ENCODE results near the gene GYPB. TPM values are rescaled to one million over a fixed set of nuclear protein-coding genes. Genes with fewer than 3 reads are reported as not detected.
"Not testable (repeated sequence)": the region's sequence is repeated elsewhere in the genome, so short reads cannot be mapped to it uniquely, and the experiment has no call there.

Gene GYPB
- total RNA-seq (not detected in 2 replicates), polyA plus RNA-seq (not detected in 2 replicates)

- DNase-seq (ENCODE audit: low spot score); H3K9me2 ChIP-seq (replicated peaks; ENCODE audit: insufficient read depth); H2AFZ ChIP-seq; H3K27me3 ChIP-seq; H3K36me3 ChIP-seq (replicated peaks; ENCODE audit: insufficient read depth, low read depth); H3K79me2 ChIP-seq; H3K4me2 ChIP-seq; H3K9me3 ChIP-seq (ENCODE audit: low read depth); H3K4me3 ChIP-seq; H3K4me1 ChIP-seq (ENCODE audit: insufficient read depth); H3K27ac ChIP-seq; H4K20me1 ChIP-seq (ENCODE audit: insufficient read depth, poor library complexity, severe bottlenecking): not testable (repeated sequence)
- 87% methylated on average over 3 of the region's 3 CpGs for WGBS (ENCODE audit: low lambda C conversion rate, missing lambda C conversion rate)
Measured at GRCh38 chr4:144019277-144019676, at the start of gene GYPB. Gene GYPB (minus strand): TSS chr4:144019380. CDS start chr4:144019287, 93 bp downstream.

- H4K20me1 ChIP-seq (ENCODE audit: insufficient read depth, poor library complexity, severe bottlenecking); H3K4me1 ChIP-seq (ENCODE audit: insufficient read depth); H3K27ac ChIP-seq; H3K9me2 ChIP-seq (replicated peaks; ENCODE audit: insufficient read depth); H3K4me2 ChIP-seq; H3K27me3 ChIP-seq; H3K9me3 ChIP-seq (ENCODE audit: low read depth); H2AFZ ChIP-seq; DNase-seq (ENCODE audit: low spot score); H3K36me3 ChIP-seq (replicated peaks; ENCODE audit: insufficient read depth, low read depth); H3K79me2 ChIP-seq; H3K4me3 ChIP-seq: not testable (repeated sequence)
Measured at GRCh38 chr4:144061556-144061955, 42.4 kb upstream of the GYPB start.

- not testable (repeated sequence) for H2AFZ ChIP-seq; H3K9me2 ChIP-seq (replicated peaks; ENCODE audit: insufficient read depth); H3K27ac ChIP-seq; H3K36me3 ChIP-seq (replicated peaks; ENCODE audit: insufficient read depth, low read depth); H4K20me1 ChIP-seq (ENCODE audit: insufficient read depth, poor library complexity, severe bottlenecking); DNase-seq (ENCODE audit: low spot score); H3K79me2 ChIP-seq; H3K9me3 ChIP-seq (ENCODE audit: low read depth); H3K4me1 ChIP-seq (ENCODE audit: insufficient read depth); H3K27me3 ChIP-seq; H3K4me2 ChIP-seq; H3K4me3 ChIP-seq
- WGBS (ENCODE audit: low lambda C conversion rate, missing lambda C conversion rate), result 83% methylated on average over 3 of the region's 3 CpGs
Measured at GRCh38 chr4:144060234-144060859, 41.2 kb upstream of the GYPB start.

GRCh38 chr4:144056800-144057199 is 37.6 kb upstream of the GYPB start:
- Histone ChIP-seq H3K4me1 (ENCODE audit: insufficient read depth) (no peaks in the 10 kb centered on the region), H3K4me3 (no peak overlapping the region), H3K4me2 (no peak overlapping the region), H3K27me3 (no peaks in the 10 kb centered on the region), H3K9me2 (replicated peaks; ENCODE audit: insufficient read depth) (no peaks in the 10 kb centered on the region), H3K9me3 (ENCODE audit: low read depth) (no peaks in the 10 kb centered on the region), H3K79me2 (no peaks in the 10 kb centered on the region), H3K27ac (no peak overlapping the region), H4K20me1 (ENCODE audit: insufficient read depth, poor library complexity, severe bottlenecking) (no peaks in the 10 kb centered on the region), H2AFZ (no peak overlapping the region), H3K36me3 (replicated peaks; ENCODE audit: insufficient read depth, low read depth) (no peaks in the 10 kb centered on the region)
- 93% methylated on average over 4 of the region's 4 CpGs for WGBS (ENCODE audit: low lambda C conversion rate, missing lambda C conversion rate)
- DNase-seq (ENCODE audit: low spot score), result no peak
- TF ChIP-seq EZH2phosphoT487 (IDR thresholded peaks at IDR 0.05; ENCODE audit: low read depth, severe bottlenecking, unreplicated experiment) (no peak), EZH2 (IDR thresholded peaks at IDR 0.05; ENCODE audit: borderline replicate concordance) (no peak), CTCF (IDR thresholded peaks at IDR 0.05; ENCODE audit: poor library complexity) (no peak)

GRCh38 chr4:144055336-144055735 is 36.2 kb upstream of the GYPB start:
- DNase-seq (ENCODE audit: low spot score); H4K20me1 ChIP-seq (ENCODE audit: insufficient read depth, poor library complexity, severe bottlenecking); H3K9me3 ChIP-seq (ENCODE audit: low read depth); H3K4me2 ChIP-seq; H2AFZ ChIP-seq; H3K36me3 ChIP-seq (replicated peaks; ENCODE audit: insufficient read depth, low read depth); H3K79me2 ChIP-seq; H3K4me3 ChIP-seq; H3K27ac ChIP-seq; H3K9me2 ChIP-seq (replicated peaks; ENCODE audit: insufficient read depth); H3K4me1 ChIP-seq (ENCODE audit: insufficient read depth); H3K27me3 ChIP-seq: not testable (repeated sequence)
- WGBS (ENCODE audit: low lambda C conversion rate, missing lambda C conversion rate), result 86% methylated on average over 3 of the region's 3 CpGs

- not testable (repeated sequence) for H4K20me1 ChIP-seq (ENCODE audit: insufficient read depth, poor library complexity, severe bottlenecking); H3K79me2 ChIP-seq; DNase-seq (ENCODE audit: low spot score); H3K27ac ChIP-seq; H3K27me3 ChIP-seq; H2AFZ ChIP-seq; H3K4me2 ChIP-seq; H3K4me1 ChIP-seq (ENCODE audit: insufficient read depth); H3K9me2 ChIP-seq (replicated peaks; ENCODE audit: insufficient read depth); H3K36me3 ChIP-seq (replicated peaks; ENCODE audit: insufficient read depth, low read depth); H3K4me3 ChIP-seq; H3K9me3 ChIP-seq (ENCODE audit: low read depth)
- 94% methylated on average over 1 of the region's 1 CpG for WGBS (ENCODE audit: low lambda C conversion rate, missing lambda C conversion rate)
Measured at GRCh38 chr4:144051494-144051893, 32.3 kb upstream of the GYPB start.

- DNase-seq (ENCODE audit: low spot score); H3K4me2 ChIP-seq; H3K79me2 ChIP-seq; H3K9me3 ChIP-seq (ENCODE audit: low read depth); H3K36me3 ChIP-seq (replicated peaks; ENCODE audit: insufficient read depth, low read depth); H3K27me3 ChIP-seq; H3K9me2 ChIP-seq (replicated peaks; ENCODE audit: insufficient read depth); H3K4me1 ChIP-seq (ENCODE audit: insufficient read depth); H3K4me3 ChIP-seq; H4K20me1 ChIP-seq (ENCODE audit: insufficient read depth, poor library complexity, severe bottlenecking); H3K27ac ChIP-seq; H2AFZ ChIP-seq: not testable (repeated sequence)
- 75% methylated on average over 2 of the region's 2 CpGs for WGBS (ENCODE audit: low lambda C conversion rate, missing lambda C conversion rate)
Measured at GRCh38 chr4:144050631-144051030, 31.5 kb upstream of the GYPB start.

All from hepatocyte (in vitro differentiated cells).